KG1 (cell line): ENCODE data around the gene FKBP4.

ENCODE experiments used
- DNase-seq: peaks from one replicate; lab custom pipeline; 2025; lab: John Stamatoyannopoulos, UW

FKBP4 gene

GRCh38 chr12:2853626-2854025 lies 58.9 kb downstream of the FKBP4 start:
- no peak for DNase-seq
